Sigmoid colon (tissue), 4 donors: ENCODE results near the gene TTN.

Source experiments
- CTCF ChIP-seq, 4 experiments: fragments of 450-650 bp in 3 of 4; fragments of 200-600 bp in 1 of 4; IDR thresholded peaks; one replicate each; pipeline ENCODE4 v1.5.1; 2016 to 2019; ENCODE audit warnings: antibody characterized with exemption in 4 of 4, mild to moderate bottlenecking in 3 of 4, moderate library complexity in 2 of 4
- POLR2AphosphoS5 ChIP-seq, 4 donors: sonication (generic); formaldehyde crosslinking; IDR thresholded peaks; one replicate each; pipeline ENCODE4 v1.6.1; 2017; ENCODE audit warnings: antibody characterized with exemption in 4 of 4

GRCh38 chr2:178811901-178812300 lies 4.7 kb upstream of the TTN start:
- TF ChIP-seq POLR2AphosphoS5 (IDR thresholded peaks at IDR 0.05) (no peak), CTCF (IDR thresholded peaks at IDR 0.05) (no peak)
